GM12878 (cell line): ENCODE measurements around the gene PSMB7. TPM values are rescaled to one million over a fixed set of nuclear protein-coding genes. Genes with fewer than 3 reads are reported as not detected.

Experiments
- ATAC-seq: fragments of 200-7000 bp; cut with Tn5 transposase; 3 replicates; pipeline ENCODE4 v1.9.1; 2020; ENCODE audit warnings: mild to moderate bottlenecking, moderate library complexity
- BruUV-seq: library from RNA; stranded (reverse); fragments of 400-500 nt; replicated peaks from 2 replicates; lab custom pipeline; 2021; lab: Mats Ljungman, UMichigan
- CTCF ChIA-PET: fragments of 300-600 bp; sonication (Branson Sonifier 250); formaldehyde crosslinking; extraction: SDS; loops from one replicate; lab custom pipeline; 2021; ENCODE audit warnings: inconsistent platforms; lab: Yijun Ruan, JAX
- POLR2A ChIA-PET: fragments of 350-600 bp; formaldehyde crosslinking; extraction: SDS; loops from one replicate; lab custom pipeline; 2021; ENCODE audit warnings: inconsistent platforms; lab: Charles Lee
- RAD21 ChIA-PET: fragments of 300-600 bp; sonication (Branson Sonifier 250); formaldehyde crosslinking; loops from one replicate; lab custom pipeline; 2023; ENCODE audit warnings: antibody characterized with exemption; ENCODE audit not compliant: unreplicated experiment; lab: Charles Lee
- SMC1A ChIA-PET: fragments of 300-600 bp; sonication (Branson Sonifier 250); formaldehyde crosslinking; loops from one replicate; lab custom pipeline; 2023; ENCODE audit not compliant: unreplicated experiment, uncharacterized antibody; lab: Charles Lee
- DNase-seq: peaks from one replicate; pipeline ENCODE4 v3.0.0-alpha.2; 2011; ENCODE audit warnings: low read depth, low spot score
- FAIRE-seq: peaks from 3 replicates; lab custom pipeline; 2011; peaks lifted over from hg19 to GRCh38; lab: Jason Lieb, UNC
- H2AFZ ChIP-seq: 2 replicates; pipeline ENCODE4 v1.6.0; 2011; ENCODE audit warnings: low read depth, low read length, control low read depth; ENCODE audit not compliant: control insufficient read depth
- H3K27ac ChIP-seq: 2 replicates; pipeline ENCODE4 v1.5.1; 2011; ENCODE audit warnings: control low read depth; ENCODE audit not compliant: control insufficient read depth, insufficient read depth
- H3K27me3 ChIP-seq, 2 experiments: replicated peaks in 1 of 2; 2 replicates each; pipeline versions ENCODE4 v1.6.0 to v1.6.1; 2011; ENCODE audit warnings: low read length in 1 of 2; ENCODE audit not compliant: control insufficient read depth in 2 of 2, insufficient read depth in 2 of 2
- H3K36me3 ChIP-seq, 2 experiments: 2 replicates each; pipeline ENCODE4 v1.5.1; 2011; ENCODE audit warnings: low read length in 1 of 2; ENCODE audit not compliant: control insufficient read depth in 2 of 2, insufficient read depth in 2 of 2
- H3K4me1 ChIP-seq: 2 replicates; pipeline ENCODE4 v1.6.1; 2011; ENCODE audit warnings: mild to moderate bottlenecking, low read length, moderate library complexity, mixed read lengths; ENCODE audit not compliant: control insufficient read depth, insufficient read depth
- H3K4me2 ChIP-seq: 2 replicates; pipeline ENCODE4 v1.6.0; 2011; ENCODE audit warnings: control low read depth; ENCODE audit not compliant: control insufficient read depth, insufficient read depth
- H3K4me3 ChIP-seq: fragments of 200-600 bp; sonication (generic); 2 replicates; pipeline ENCODE4 v1.5.1; 2016
- H3K79me2 ChIP-seq: 2 replicates; pipeline ENCODE4 v1.6.0; 2011; ENCODE audit warnings: low read length; ENCODE audit not compliant: control insufficient read depth, insufficient read depth
- H3K9ac ChIP-seq: 2 replicates; pipeline ENCODE4 v1.8.0; 2011; ENCODE audit warnings: low read length, control low read depth, mixed read lengths; ENCODE audit not compliant: control insufficient read depth, insufficient read depth
- H3K9me3 ChIP-seq: replicated peaks from 3 replicates; pipeline ENCODE4 v1.5.1; 2011; ENCODE audit warnings: mild to moderate bottlenecking, low read length; ENCODE audit not compliant: control insufficient read depth, insufficient read depth
- H4K20me1 ChIP-seq: 2 replicates; pipeline ENCODE4 v1.6.0; 2011; ENCODE audit not compliant: control insufficient read depth, insufficient read depth
- CHD4 ChIP-seq: fragments of 200-600 bp; sonication (generic); IDR thresholded peaks from 2 replicates; pipeline ENCODE4 v1.6.1; 2016; ENCODE audit warnings: mild to moderate bottlenecking
- EGR1 ChIP-seq, 2 experiments: IDR thresholded peaks; 1 replicate in 1 of 2; 2 replicates in 1 of 2; pipeline ENCODE4 v1.6.1; 2011 to 2012; ENCODE audit warnings: low read depth in 2 of 2, low read length in 2 of 2, borderline replicate concordance in 1 of 2, mild to moderate bottlenecking in 1 of 2, moderate library complexity in 1 of 2
- IRF5 ChIP-seq: fragments of 450-650 bp; IDR thresholded peaks from 2 replicates; pipeline ENCODE4 v1.6.1; 2017; ENCODE audit warnings: borderline replicate concordance
- NRF1 ChIP-seq: conservative IDR thresholded peaks from 2 replicates; pipeline ENCODE4 v1.6.1; 2011; ENCODE audit warnings: mild to moderate bottlenecking, low read depth, low read length, improper control_type of control experiment
- PAX5 ChIP-seq: IDR thresholded peaks from 2 replicates; pipeline ENCODE4 v1.6.1; 2011; ENCODE audit warnings: low read depth, low read length, borderline replicate concordance
- POLR2A ChIP-seq: IDR thresholded peaks from 2 replicates; pipeline ENCODE4 v1.6.1; 2011; ENCODE audit warnings: low read depth, mild to moderate bottlenecking, low read length
- REST ChIP-seq: IDR thresholded peaks from 2 replicates; pipeline ENCODE4 v1.6.1; 2012; ENCODE audit warnings: mild to moderate bottlenecking, low read depth, low read length
- WGBS: methylation state at CpG from one replicate; pipeline ENCODE4 v1.1.6; 2016; ENCODE audit warnings: low lambda C conversion rate; ENCODE audit not compliant: insufficient replicate concordance, insufficient coverage; ENCODE audit errors: missing lambda C conversion rate; 5-methylcytosine and 5-hydroxymethylcytosine counted together
- in situ Hi-C: fragments of 300-500 bp; cut with MboI; formaldehyde crosslinking; loops from 9 replicates; pipeline ENCODE4 v1.14.3; 2018; ENCODE audit warnings: mixed read lengths
- intact Hi-C: fragments of 100-400 bp; cut with micrococcal nuclease; formaldehyde crosslinking; loops from one replicate; pipeline ENCODE4 v1.14.2; 2022; ENCODE audit not compliant: unreplicated experiment
- polyA plus RNA-seq, 11 experiments: library from polyadenylated mRNA; depleted of rRNA in 4 of 11; unstranded in 6 of 11; stranded (reverse) in 5 of 11; fragments of >200 nt; fragmentation: Nextera tagmentation in 4 of 11; fragmentation: Illumina TruSeq in 1 of 11; extraction: Ambion mirVana in 4 of 11; extraction: Trizol in 1 of 11; gene quantifications; 1 replicate in 1 of 11; 2 replicates in 10 of 11; pipeline versions ENCODE4 v1.2.1 to v1.2.3, GENCODE V29; 2011 to 2016; ENCODE audit warnings: inconsistent platforms in 2 of 11, missing spikeins in 2 of 11, low read depth in 1 of 11
- total RNA-seq, 4 experiments: library from RNA; depleted of rRNA in 3 of 4; stranded (reverse); fragments of >200 nt in 3 of 4; fragmentation: Illumina TruSeq in 1 of 4; extraction: Trizol in 1 of 4; gene quantifications; 2 replicates each; pipeline versions ENCODE4 v1.2.1 to v1.2.3, GENCODE V29; 2013 to 2021

The PSMB7 gene
- total and polyA plus RNA-seq, 10 of the 15 experiments (the other 5 are each of a cell fraction or from before 2014, with no cell fraction given): 174 to 564 (median 268) TPM

DNA sequence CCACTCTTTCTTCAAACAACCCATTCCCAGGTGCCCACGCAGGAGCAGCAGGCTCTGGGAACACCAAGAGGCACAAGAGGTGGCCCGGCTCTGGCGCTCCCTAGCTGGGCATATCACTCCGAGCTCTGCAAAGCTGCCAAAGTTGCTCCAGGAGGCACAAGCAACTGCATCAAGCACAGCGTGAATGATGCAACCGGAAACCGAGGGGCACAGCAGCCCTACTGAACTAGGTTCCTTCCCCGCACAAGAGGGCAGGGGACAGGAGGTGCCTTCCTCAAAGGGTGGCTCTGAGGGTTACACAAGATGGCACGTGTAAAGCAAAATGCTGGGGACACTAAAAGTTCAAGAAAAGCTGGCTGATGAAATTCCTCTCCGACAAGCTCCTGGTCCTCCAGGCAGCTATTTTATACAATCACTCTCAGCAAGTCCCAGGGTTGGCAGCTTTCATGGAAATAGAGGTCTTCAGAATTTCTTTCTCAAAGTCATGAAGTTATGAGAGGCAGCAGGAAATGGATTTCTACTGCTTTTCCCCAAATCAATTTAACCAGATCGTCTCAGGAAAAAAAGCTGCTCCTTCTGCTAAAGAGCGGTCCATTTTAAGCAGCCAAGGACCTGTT, 22.9 kb downstream of the PSMB7 start:
- H3K4me2 ChIP-seq: no peak overlapping the region
- no peak for ATAC-seq
- no peak for TF ChIP-seq PAX5
- no peak for TF ChIP-seq CHD4
- no peak for TF ChIP-seq IRF5
- no peak for TF ChIP-seq NRF1
- TF ChIP-seq REST: no peak
- no peak for TF ChIP-seq EGR1 (IDR thresholded peaks at IDR 0.05; ENCODE audit: borderline replicate concordance in 1 of 2, low read depth in 2 of 2, low read length in 2 of 2)
- peak; percentile 30; the same call in 1 of the 2 replicates for TF ChIP-seq POLR2A
- H3K27me3 ChIP-seq: no peaks in the 10 kb centered on the region
- WGBS: 89% methylated on average over 12 of the region's 12 CpGs
- no peak overlapping the region for H3K27ac ChIP-seq
- no peak for DNase-seq
- FAIRE-seq: no peak
- no peak overlapping the region for H2AFZ ChIP-seq
- H4K20me1 ChIP-seq: peaks cover 2% of the 10 kb centered on the region; the same call in 1 of the 2 replicates
- ChIA-PET RAD21 (no interaction called here), POLR2A (no interaction called here), SMC1A (interaction anchor here (1.2 to 2.7 kb wide), 3 partner anchors 18 to 265 kb away, joined by 3 to 12 read pairs (median 3); no protein-coding TSS in a partner anchor), CTCF (interaction anchor here (0.5 to 3.8 kb wide), 5 partner anchors 17 to 431 kb away, joined by 3 to 24 read pairs (median 5); no protein-coding TSS in a partner anchor)
- intact Hi-C loops: no loop called here
- peaks cover 4 to 28% of the 10 kb centered on the region in 2 experiments for H3K36me3 ChIP-seq
- no peak overlapping the region for H3K9ac ChIP-seq
- no peak overlapping the region for H3K4me3 ChIP-seq
- BruUV-seq: no TSS peak
- peaks cover 34% of the 10 kb centered on the region for H3K79me2 ChIP-seq
- H3K4me1 ChIP-seq: peaks cover 5% of the 10 kb centered on the region; the same call in 1 of the 2 replicates
- H3K9me3 ChIP-seq: no peaks in the 10 kb centered on the region
- in situ Hi-C loops: no loop called here
